H1 (cell line): ENCODE data around the gene C11orf98. TPM values are rescaled to one million over a fixed set of nuclear protein-coding genes. Genes with fewer than 3 reads are reported as not detected.

Source experiments
- CTCF ChIA-PET: fragments of 300-600 bp; sonication (Branson Sonifier 250); formaldehyde crosslinking; loops from one replicate; lab custom pipeline; 2021; ENCODE audit not compliant: partially characterized antibody; lab: Charles Lee
- POLR2A ChIA-PET: fragments of 300-600 bp; sonication (Branson Sonifier 250); formaldehyde crosslinking; loops from one replicate; lab custom pipeline; 2021; ENCODE audit warnings: inconsistent platforms; ENCODE audit not compliant: partially characterized antibody; lab: Charles Lee
- DNase-seq, 2 experiments: peaks; one replicate each; pipeline versions ENCODE4 v3.0.0 to v3.0.0-alpha.2; 2010 to 2022; ENCODE audit warnings: low spot score in 2 of 2, low read depth in 1 of 2, mixed read lengths in 1 of 2
- FAIRE-seq: peaks from 2 replicates; lab custom pipeline; 2011; peaks lifted over from hg19 to GRCh38; lab: Jason Lieb, UNC
- H2AFZ ChIP-seq: 2 replicates; pipeline ENCODE4 v1.8.1; 2012; ENCODE audit warnings: low read length, inconsistent platforms
- H2AK5ac ChIP-seq: 2 replicates; pipeline ENCODE4 v1.6.1; 2013; ENCODE audit warnings: low read depth, low read length
- H2BK120ac ChIP-seq: replicated peaks from 2 replicates; pipeline ENCODE3; 2013; ENCODE audit warnings: low read depth, low read length, inconsistent platforms
- H2BK12ac ChIP-seq: 2 replicates; pipeline ENCODE4 v1.6.1; 2013; ENCODE audit warnings: low read depth, low read length
- H2BK15ac ChIP-seq: 2 replicates; pipeline ENCODE4 v1.6.1; 2013; ENCODE audit warnings: low read length
- H2BK20ac ChIP-seq: 2 replicates; pipeline ENCODE4 v1.6.1; 2013; ENCODE audit warnings: low read length
- H2BK5ac ChIP-seq: 2 replicates; pipeline ENCODE4 v1.6.1; 2013; ENCODE audit warnings: low read depth, low read length
- H3K14ac ChIP-seq: 2 replicates; pipeline ENCODE4 v1.6.1; 2013; ENCODE audit warnings: inconsistent platforms; ENCODE audit not compliant: insufficient read length
- H3K18ac ChIP-seq: 2 replicates; pipeline ENCODE4 v1.6.1; 2013; ENCODE audit warnings: low read length; ENCODE audit errors: extremely low read depth
- H3K23ac ChIP-seq: 2 replicates; pipeline ENCODE4 v1.6.1; 2013; ENCODE audit warnings: inconsistent platforms; ENCODE audit not compliant: insufficient read length
- H3K23me2 ChIP-seq: 2 replicates; pipeline ENCODE4 v1.6.1; 2013; ENCODE audit warnings: low read depth, low read length
- H3K27ac ChIP-seq: 2 replicates; pipeline ENCODE4 v1.6.1; 2011; ENCODE audit warnings: low read depth, low read length, inconsistent platforms
- H3K27me3 ChIP-seq, 4 experiments: replicated peaks in 1 of 4; 1 replicate in 1 of 4; 2 replicates in 3 of 4; pipeline versions ENCODE4 v1.6.1 to v1.8.1; 2011 to 2013; ENCODE audit warnings: low read length in 3 of 4, mild to moderate bottlenecking in 3 of 4, inconsistent platforms in 2 of 4, mixed read lengths in 2 of 4, moderate library complexity in 1 of 4; ENCODE audit not compliant: control insufficient read depth in 3 of 4, insufficient read depth in 3 of 4; ENCODE audit errors: extremely low read depth in 1 of 4
- H3K36me3 ChIP-seq, 4 experiments: 2 replicates each; pipeline versions ENCODE4 v1.6.1 to v1.8.1; 2011 to 2013; ENCODE audit warnings: mild to moderate bottlenecking in 4 of 4, low read length in 3 of 4, moderate library complexity in 2 of 4, control low read depth in 1 of 4, inconsistent platforms in 1 of 4; ENCODE audit not compliant: insufficient read depth in 4 of 4, control insufficient read depth in 2 of 4
- H3K4ac ChIP-seq: replicated peaks from 2 replicates; pipeline ENCODE3; 2013; ENCODE audit warnings: low read length, low read depth, mixed read lengths, inconsistent platforms; ENCODE audit not compliant: insufficient read length
- H3K4me1 ChIP-seq, 4 experiments: replicated peaks in 1 of 4; 1 replicate in 1 of 4; 2 replicates in 3 of 4; pipeline versions ENCODE4 v1.6.1 to v1.8.1; 2011 to 2013; ENCODE audit warnings: low read length in 3 of 4, inconsistent platforms in 2 of 4, mixed read lengths in 1 of 4; ENCODE audit not compliant: insufficient read depth in 4 of 4, control insufficient read depth in 3 of 4
- H3K4me2 ChIP-seq, 2 experiments: 2 replicates each; pipeline versions ENCODE4 v1.6.1 to v1.8.1; 2011 to 2013; ENCODE audit warnings: low read depth in 2 of 2, low read length in 2 of 2, control low read depth in 1 of 2, inconsistent platforms in 1 of 2, mild to moderate bottlenecking in 1 of 2; ENCODE audit not compliant: insufficient read depth in 1 of 2
- H3K4me3 ChIP-seq, 4 experiments: fragments of 200-600, 300-600 bp in 1 of 4; sonication (generic), shearing (Covaris generic), sonication (Bioruptor Twin) in 1 of 4; 2 replicates each; pipeline versions ENCODE4 v1.5.1 to v1.8.1; 2011 to 2016; ENCODE audit warnings: low read length in 4 of 4, low read depth in 3 of 4, control low read depth in 2 of 4, inconsistent platforms in 2 of 4, mild to moderate bottlenecking in 2 of 4, mixed read lengths in 1 of 4, moderate library complexity in 1 of 4; ENCODE audit not compliant: insufficient read depth in 2 of 4; ENCODE audit errors: extremely low read depth in 1 of 4
- H3K56ac ChIP-seq: replicated peaks from 2 replicates; pipeline ENCODE3; 2013; ENCODE audit warnings: low read depth, mild to moderate bottlenecking, mixed read lengths, low read length, inconsistent platforms; ENCODE audit not compliant: insufficient read length
- H3K79me1 ChIP-seq: 2 replicates; pipeline ENCODE4 v1.6.1; 2013; ENCODE audit warnings: low read depth, low read length, control low read depth
- H3K79me2 ChIP-seq, 2 experiments: 2 replicates each; pipeline versions ENCODE4 v1.6.1 to v1.8.1; 2012 to 2013; ENCODE audit warnings: low read length in 2 of 2, mild to moderate bottlenecking in 2 of 2, inconsistent platforms in 1 of 2; ENCODE audit not compliant: insufficient read depth in 2 of 2, control insufficient read depth in 1 of 2
- H3K9ac ChIP-seq, 4 experiments: replicated peaks in 1 of 4; 1 replicate in 1 of 4; 2 replicates in 3 of 4; pipeline versions ENCODE4 v1.6.1 to v1.8.1; 2011 to 2013; ENCODE audit warnings: low read depth in 3 of 4, low read length in 3 of 4, control low read depth in 2 of 4, mild to moderate bottlenecking in 2 of 4, moderate library complexity in 2 of 4, inconsistent platforms in 1 of 4; ENCODE audit errors: extremely low read depth in 1 of 4
- H3K9me3 ChIP-seq, 2 experiments: 2 replicates each; pipeline versions ENCODE4 v1.6.1 to v1.8.1; 2012 to 2013; ENCODE audit warnings: mild to moderate bottlenecking in 2 of 2, moderate library complexity in 2 of 2, control low read depth in 1 of 2, inconsistent platforms in 1 of 2, low read depth in 1 of 2, low read length in 1 of 2, mixed read lengths in 1 of 2; ENCODE audit not compliant: insufficient read depth in 2 of 2
- H4K20me1 ChIP-seq, 2 experiments: replicated peaks in 1 of 2; 2 replicates each; pipeline versions ENCODE3 to v1.8.1; 2011 to 2013; ENCODE audit warnings: inconsistent platforms in 2 of 2, low read length in 2 of 2, mild to moderate bottlenecking in 1 of 2; ENCODE audit not compliant: insufficient read depth in 2 of 2, control insufficient read depth in 1 of 2
- H4K5ac ChIP-seq: 2 replicates; pipeline ENCODE4 v1.6.1; 2013; ENCODE audit warnings: low read length, low read depth, mixed read lengths, inconsistent platforms; ENCODE audit not compliant: insufficient read length
- H4K8ac ChIP-seq: 2 replicates; pipeline ENCODE4 v1.8.0; 2013; ENCODE audit warnings: mild to moderate bottlenecking, moderate library complexity, low read length, inconsistent platforms; ENCODE audit not compliant: insufficient read depth; ENCODE audit errors: extremely low read depth
- H4K91ac ChIP-seq: replicated peaks from 2 replicates; pipeline ENCODE3; 2013; ENCODE audit warnings: low read length, mixed read lengths, inconsistent platforms; ENCODE audit not compliant: insufficient read length
- BCL11A ChIP-seq, 2 experiments: IDR thresholded peaks; one replicate each; pipeline ENCODE4 v1.6.1; 2011; ENCODE audit warnings: low read depth in 2 of 2, low read length in 2 of 2, mild to moderate bottlenecking in 2 of 2
- BRCA1 ChIP-seq: IDR thresholded peaks from 2 replicates; pipeline ENCODE4 v1.6.1; 2012; ENCODE audit warnings: low read depth, low read length, improper control_type of control experiment
- CEBPB ChIP-seq: IDR thresholded peaks from 2 replicates; pipeline ENCODE4 v1.6.1; 2012; ENCODE audit warnings: low read depth, low read length
- CHD1 ChIP-seq: IDR thresholded peaks from 2 replicates; pipeline ENCODE4 v1.6.1; 2012; ENCODE audit warnings: low read depth, low read length, improper control_type of control experiment
- CREB1 ChIP-seq: IDR thresholded peaks from 2 replicates; pipeline ENCODE4 v1.6.1; 2012; ENCODE audit warnings: inconsistent platforms
- GTF2F1 ChIP-seq: IDR thresholded peaks from 2 replicates; pipeline ENCODE4 v1.6.1; 2012; ENCODE audit warnings: low read depth, low read length, improper control_type of control experiment, borderline replicate concordance
- SAP30 ChIP-seq: fragments of 300-600 bp; sonication (generic); IDR thresholded peaks from 2 replicates; pipeline ENCODE4 v1.7.1; 2012; ENCODE audit warnings: low read length, moderate library complexity, mild to moderate bottlenecking, inconsistent platforms; ENCODE audit not compliant: insufficient read depth, insufficient replicate concordance
- SP1 ChIP-seq: IDR thresholded peaks from 2 replicates; pipeline ENCODE4 v1.6.1; 2011; ENCODE audit warnings: low read depth, low read length
- SP2 ChIP-seq: IDR thresholded peaks from 2 replicates; pipeline ENCODE4 v1.6.1; 2012; ENCODE audit warnings: mild to moderate bottlenecking, low read length, inconsistent platforms
- SP4 ChIP-seq: IDR thresholded peaks from 2 replicates; pipeline ENCODE4 v1.6.1; 2012; ENCODE audit warnings: low read length, inconsistent platforms
- SRF ChIP-seq: IDR thresholded peaks from 2 replicates; pipeline ENCODE4 v1.6.1; 2011; ENCODE audit warnings: mild to moderate bottlenecking, low read depth, low read length, moderate library complexity
- TCF12 ChIP-seq: IDR thresholded peaks from 2 replicates; pipeline ENCODE4 v1.6.1; 2011; ENCODE audit warnings: low read depth, mild to moderate bottlenecking, low read length
- TEAD4 ChIP-seq: IDR thresholded peaks from 2 replicates; pipeline ENCODE4 v1.6.1; 2012; ENCODE audit warnings: low read depth, low read length, inconsistent platforms, mixed read lengths
- WGBS, 2 experiments: shearing (Covaris generic) in 1 of 2; methylation state at CpG; one replicate each; pipeline versions ENCODE4 v1.1.6 to v1.1.7; 2013 to 2015; ENCODE audit warnings: low lambda C conversion rate in 2 of 2, mixed read lengths in 2 of 2, inconsistent platforms in 1 of 2, low coverage in 1 of 2, missing lambda C conversion rate in 1 of 2; ENCODE audit not compliant: insufficient replicate concordance in 2 of 2, insufficient coverage in 1 of 2, insufficient read length in 1 of 2; ENCODE audit errors: extremely low coverage in 1 of 2, missing lambda C conversion rate in 1 of 2; 5-methylcytosine and 5-hydroxymethylcytosine counted together
- polyA plus RNA-seq, 7 experiments: library from polyadenylated mRNA; depleted of rRNA in 3 of 7; stranded (reverse) in 5 of 7; unstranded in 2 of 7; fragments of >200 nt in 5 of 7; fragments of 200-250 nt in 2 of 7; gene quantifications; 1 replicate in 5 of 7; 2 replicates in 1 of 7; 4 replicates in 1 of 7; pipeline versions ENCODE4 v1.2.1 to v1.2.3, GENCODE V29; 2011 to 2013; ENCODE audit warnings: missing spikeins in 2 of 7, mixed read lengths in 2 of 7
- total RNA-seq: library from RNA; stranded (reverse); fragmentation: NEBNext Ultra II Directional; extraction: Animal tissue kit (Norgen Biotek cat#: 25700); gene quantifications from 2 replicates; pipeline ENCODE4 v1.2.1, GENCODE V29; 2021
- TF ChIP-seq, protein P1 (sequence below): IDR thresholded peaks from 2 replicates; pipeline ENCODE4 v1.6.1; 2011; ENCODE audit warnings: low read depth, mild to moderate bottlenecking, low read length; ENCODE audit not compliant: insufficient read depth

The C11orf98 gene
- total and polyA plus RNA-seq, 2 of the 8 experiments (the other 6 are each of a cell fraction or from before 2014, with no cell fraction given), result 68.0 to 171 TPM

- no peak overlapping the region for H2BK120ac ChIP-seq
- H3K27ac ChIP-seq, result no peak overlapping the region
- no peak for TF ChIP-seq CEBPB
- TF ChIP-seq SP4, result no peak
- TF ChIP-seq SP2, result no peak
- no peak for TF ChIP-seq SRF
- no peak for TF ChIP-seq GTF2F1
- no peak for TF ChIP-seq TEAD4
- no peak for TF ChIP-seq BRCA1
- no peak for TF ChIP-seq BCL11A (IDR thresholded peaks at IDR 0.05; ENCODE audit: low read depth in 2 of 2, low read length in 2 of 2)
- no peak for TF ChIP-seq SP1
- no peak for TF ChIP-seq CREB1
- no peak for TF ChIP-seq SAP30
- no peak for TF ChIP-seq CHD1
- TF ChIP-seq, protein P1, sequence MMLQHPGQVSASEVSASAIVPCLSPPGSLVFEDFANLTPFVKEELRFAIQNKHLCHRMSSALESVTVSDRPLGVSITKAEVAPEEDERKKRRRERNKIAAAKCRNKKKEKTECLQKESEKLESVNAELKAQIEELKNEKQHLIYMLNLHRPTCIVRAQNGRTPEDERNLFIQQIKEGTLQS, result no peak
- no peak for TF ChIP-seq TCF12
- no peak overlapping the region for H2BK20ac ChIP-seq
- peak overlapping the region in 3 of 4 experiments; percentile 2 to 73 (median 25); a peak in 4 of 8 replicates for H3K4me3 ChIP-seq
- no peak overlapping the region for H3K23ac ChIP-seq
- no peaks in the 10 kb centered on the region for H4K20me1 ChIP-seq
- H3K79me2 ChIP-seq, result no peaks in the 10 kb centered on the region
- 0 out of 2 replicates have a peak overlapping the region, but pooled peaks have one; percentile 88 for H2BK15ac ChIP-seq
- no peak overlapping the region for H3K18ac ChIP-seq
- ChIA-PET POLR2A (interaction anchor here (0.9 to 15.8 kb wide), 9 partner anchors 9 to 93 kb away, joined by 3 to 235 read pairs (median 5); partner anchors contain the start of genes B3GAT3, BSCL2, C11orf98 and CSKMT), CTCF (interaction anchor here (0.8 to 1.8 kb wide), 6 partner anchors 8 to 187 kb away, joined by 3 to 10 read pairs (median 4); partner anchors contain the start of genes B3GAT3 and MTA2)
- no peaks in the 10 kb centered on the region for H3K9me3 ChIP-seq
- peaks cover 0 to 3% (median 2%) of the 10 kb centered on the region in 4 experiments; a peak in 1 of 7 replicates for H3K27me3 ChIP-seq
- FAIRE-seq (no peak), DNase-seq (no peak)
- no peak overlapping the region for H4K5ac ChIP-seq
- no peaks in the 10 kb centered on the region; a peak in 1 of 8 replicates for H3K36me3 ChIP-seq
- peaks cover 9% of the 10 kb centered on the region; the same call in 1 of the 2 replicates for H3K23me2 ChIP-seq
- no peak overlapping the region for H2AK5ac ChIP-seq
- H2BK12ac ChIP-seq, result 0 out of 2 replicates have a peak overlapping the region, but pooled peaks have one; percentile 39
- H3K56ac ChIP-seq, result no peak overlapping the region
- peak overlapping the region in 1 of 2 experiments; percentile 64; a peak in 2 of 4 replicates for H3K4me2 ChIP-seq
- H4K91ac ChIP-seq, result peak overlapping the region; percentile 34
- no peak overlapping the region for H3K9ac ChIP-seq
- peak overlapping the region; percentile 4; the same call in 1 of the 2 replicates for H4K8ac ChIP-seq
- peaks cover 0 to 19% (median 12%) of the 10 kb centered on the region in 4 experiments; a peak in 6 of 7 replicates for H3K4me1 ChIP-seq
- peak overlapping the region; percentile 52; the same call in 1 of the 2 replicates for H2BK5ac ChIP-seq
- no peak overlapping the region for H3K14ac ChIP-seq
- no peaks in the 10 kb centered on the region for H3K79me1 ChIP-seq
- H2AFZ ChIP-seq, result no peak overlapping the region
- 84% methylated on average over 12 of the region's 15 CpGs; no CpG with 5 or more reads in 1 of the 2 experiments for WGBS, 2 experiments
- H3K4ac ChIP-seq, result no peak overlapping the region
Observed at GRCh38 chr11:62613291-62613778, 51.7 kb downstream of the C11orf98 start.
